Kidney (tissue), 14 donors: ENCODE data around the gene ENAH. TPM values are rescaled to one million over a fixed set of nuclear protein-coding genes. Genes with fewer than 3 reads are reported as not detected.

Experiments
- DNase-seq, 5 donors: peaks; one replicate each; pipeline ENCODE4 v3.0.0-alpha.2; 2013 to 2020
- FAIRE-seq: peaks from 2 replicates; lab custom pipeline; 2012; peaks lifted over from hg19 to GRCh38; lab: Jason Lieb, UNC
- H3K27ac ChIP-seq, 2 donors: one replicate each; pipeline ENCODE4 v1.7.0; 2013; ENCODE audit warnings: low read depth in 2 of 2, low read length in 2 of 2, inconsistent platforms in 1 of 2
- H3K27me3 ChIP-seq: one replicate; pipeline ENCODE4 v1.7.1; 2013; ENCODE audit warnings: low read length, inconsistent platforms; ENCODE audit not compliant: control insufficient read depth, insufficient read depth
- H3K36me3 ChIP-seq, 3 donors: one replicate each; pipeline versions ENCODE4 v1.7.0 to v1.7.1; 2013; ENCODE audit warnings: low read length in 3 of 3, control low read depth in 1 of 3, inconsistent platforms in 1 of 3; ENCODE audit not compliant: insufficient read depth in 3 of 3, control insufficient read depth in 2 of 3
- H3K4me1 ChIP-seq, 3 donors: one replicate each; pipeline versions ENCODE4 v1.7.0 to v1.7.1; 2013; ENCODE audit warnings: low read length in 3 of 3, inconsistent platforms in 1 of 3, low read depth in 1 of 3; ENCODE audit not compliant: control insufficient read depth in 2 of 3, insufficient read depth in 2 of 3
- H3K4me3 ChIP-seq, 3 donors: one replicate each; pipeline versions ENCODE4 v1.7.0 to v1.8.1; 2013; ENCODE audit warnings: low read length in 3 of 3, control low read depth in 1 of 3, inconsistent platforms in 1 of 3
- H3K9ac ChIP-seq, 3 donors: one replicate each; pipeline versions ENCODE4 v1.7.0 to v1.7.1; 2013; ENCODE audit warnings: low read length in 3 of 3, control low read depth in 1 of 3, inconsistent platforms in 1 of 3
- H3K9me3 ChIP-seq, 3 donors: one replicate each; pipeline versions ENCODE4 v1.7.0 to v1.7.1; 2013; ENCODE audit warnings: low read length in 3 of 3, control low read depth in 1 of 3, inconsistent platforms in 1 of 3; ENCODE audit not compliant: control insufficient read depth in 2 of 3, insufficient read depth in 1 of 3
- CTCF ChIP-seq: IDR thresholded peaks from 3 replicates; pipeline ENCODE4 v1.5.1; 2012; ENCODE audit warnings: mild to moderate bottlenecking, moderate library complexity, borderline replicate concordance; ENCODE audit not compliant: insufficient read depth; ENCODE audit errors: extremely low read depth
- intact Hi-C: fragments of 100-400 bp; cut with DNase I; formaldehyde crosslinking; loops from one replicate; pipeline ENCODE4 v1.11.1; 2022
- polyA plus RNA-seq: library from polyadenylated mRNA; stranded (reverse); fragments of 350-450 nt; fragmentation: Illumina TruSeq; extraction: RNeasy Lipid Tissue Mini Kit (QIAGEN cat#74804); gene quantifications from one replicate; pipeline ENCODE4 v1.2.3, GENCODE V29; 2014; ENCODE audit warnings: low read depth, low replicate concordance; ENCODE audit not compliant: insufficient read depth
- total RNA-seq: library from RNA; stranded (reverse); fragmentation: NEBNext Ultra II Directional; extraction: Animal tissue kit (Norgen Biotek cat#: 25700); gene quantifications from one replicate; pipeline ENCODE4 v1.2.1, GENCODE V29; 2021
- donor health status: control.
- donor health status: control.
- donor health status: control.
- donor health status: control.
- donor health status: control.
- donor health status: DM: yes; HTN: yes; CAD: no.
- donor health status: Normal renal cell carcinoma (clear cell type).

Gene ENAH
- total and polyA plus RNA-seq, 2 donors from 2014 or later = 6.2 to 42.3 TPM

- intact Hi-C loops = no loop called here
- FAIRE-seq = peak; percentile 88
- Histone ChIP-seq H3K27me3 (no peaks in the 10 kb centered on the region), H3K4me1 (peaks cover 0 to 9% (median 0%) of the 10 kb centered on the region in 3 donors), H3K9me3 (no peaks in the 10 kb centered on the region), H3K27ac (no peak overlapping the region), H3K9ac (no peak overlapping the region), H3K4me3 (peak overlapping the region in 2 of 3 donors; percentile 28 to 44), H3K36me3 (no peaks in the 10 kb centered on the region)
- no peak for TF ChIP-seq CTCF
- DNase-seq = no peak
Measured at GRCh38 chr1:225601902-225602589, 50.9 kb downstream of the ENAH start.

- no peak for TF ChIP-seq CTCF
- H3K36me3 ChIP-seq = no peaks in the 10 kb centered on the region
- H3K27me3 ChIP-seq = no peaks in the 10 kb centered on the region
- no peak for FAIRE-seq
- H3K4me1 ChIP-seq = peaks cover 0 to 6% (median 0%) of the 10 kb centered on the region in 3 donors
- no peak overlapping the region for H3K4me3 ChIP-seq
- intact Hi-C loops = no loop called here
- H3K9ac ChIP-seq = no peak overlapping the region
- H3K9me3 ChIP-seq = no peaks in the 10 kb centered on the region
- H3K27ac ChIP-seq = no peak overlapping the region
- DNase-seq = no peak
Measured at GRCh38 chr1:225598847-225599246, 54.1 kb downstream of the ENAH start.

GRCh38 chr1:225597926-225598575 is 54.9 kb downstream of the ENAH start:
- Histone ChIP-seq H3K4me1 (no peaks in the 10 kb centered on the region), H3K4me3 (no peak overlapping the region), H3K36me3 (no peaks in the 10 kb centered on the region), H3K27me3 (no peaks in the 10 kb centered on the region), H3K9ac (no peak overlapping the region), H3K9me3 (no peaks in the 10 kb centered on the region), H3K27ac (no peak overlapping the region)
- FAIRE-seq (no peak), DNase-seq (no peak)
- intact Hi-C loops = no loop called here
- no peak for TF ChIP-seq CTCF
